Endothelial cell of umbilical vein (primary cell): Measurements from ENCODE around the gene NMNAT3. TPM values are rescaled to one million over a fixed set of nuclear protein-coding genes. Genes with fewer than 3 reads are reported as not detected.

Source experiments
- BruUV-seq: library from RNA; stranded (reverse); fragments of 400-500 nt; replicated peaks from 2 replicates; lab custom pipeline; 2021; lab: Mats Ljungman, UMichigan
- CTCF ChIA-PET: fragments of 300-600, 350-600 bp; sonication (Branson Sonifier 250); formaldehyde crosslinking; loops from one replicate; lab custom pipeline; 2021; ENCODE audit warnings: antibody characterized with exemption, inconsistent platforms; lab: Charles Lee
- POLR2A ChIA-PET: fragments of 300-600, 350-600 bp; sonication (Branson Sonifier 250); formaldehyde crosslinking; loops from one replicate; lab custom pipeline; 2021; ENCODE audit warnings: antibody characterized with exemption, inconsistent platforms; lab: Charles Lee
- DNase-seq: peaks from one replicate; pipeline ENCODE4 v3.0.0-alpha.2; 2011; ENCODE audit warnings: low read depth, low spot score
- FAIRE-seq: peaks from 2 replicates; lab custom pipeline; 2011; peaks lifted over from hg19 to GRCh38; lab: Jason Lieb, UNC
- H2AFZ ChIP-seq: 2 replicates; pipeline ENCODE4 v1.6.0; 2012; ENCODE audit warnings: low read depth, low read length, control low read depth, inconsistent platforms
- H3K27ac ChIP-seq: 2 replicates; pipeline ENCODE4 v1.5.1; 2011; ENCODE audit warnings: low read depth, mild to moderate bottlenecking, control low read depth, low read length, moderate library complexity; ENCODE audit not compliant: insufficient read depth
- H3K27me3 ChIP-seq, 2 experiments: 2 replicates each; pipeline versions ENCODE4 v1.6.0 to v1.6.1; 2011; ENCODE audit warnings: low read length in 2 of 2, mixed read lengths in 1 of 2; ENCODE audit not compliant: control insufficient read depth in 2 of 2, insufficient read depth in 2 of 2
- H3K36me3 ChIP-seq, 2 experiments: 2 replicates in 1 of 2; 3 replicates in 1 of 2; pipeline ENCODE4 v1.5.1; 2011; ENCODE audit warnings: low read length in 2 of 2, mild to moderate bottlenecking in 1 of 2, moderate library complexity in 1 of 2; ENCODE audit not compliant: control insufficient read depth in 2 of 2, insufficient read depth in 2 of 2; ENCODE audit errors: extremely low read depth in 1 of 2
- H3K4me1 ChIP-seq: 3 replicates; pipeline ENCODE4 v1.5.1; 2011; ENCODE audit warnings: mild to moderate bottlenecking, low read length; ENCODE audit not compliant: control insufficient read depth, insufficient read depth; ENCODE audit errors: extremely low read depth
- H3K4me2 ChIP-seq: 2 replicates; pipeline ENCODE4 v1.6.1; 2011; ENCODE audit warnings: low read length, control low read depth, mixed read lengths; ENCODE audit not compliant: insufficient read depth
- H3K4me3 ChIP-seq, 3 experiments: fragments of 200-600 bp in 1 of 3; sonication (generic), shearing (Covaris generic) in 1 of 3; replicated peaks in 1 of 3; 2 replicates each; pipeline ENCODE4 v1.5.1; 2011 to 2016; ENCODE audit warnings: control low read depth in 3 of 3, low read length in 3 of 3, mild to moderate bottlenecking in 2 of 3, inconsistent platforms in 1 of 3, low read depth in 1 of 3, moderate library complexity in 1 of 3; ENCODE audit not compliant: insufficient read depth in 1 of 3
- H3K79me2 ChIP-seq: 2 replicates; pipeline ENCODE4 v1.6.0; 2012; ENCODE audit warnings: low read length, inconsistent platforms; ENCODE audit not compliant: control insufficient read depth, insufficient read depth
- H3K9ac ChIP-seq: replicated peaks from 2 replicates; pipeline ENCODE3; 2011; ENCODE audit warnings: low read length, control low read depth; ENCODE audit not compliant: insufficient read depth; ENCODE audit errors: extremely low read depth
- H3K9me1 ChIP-seq: replicated peaks from 3 replicates; pipeline ENCODE4 v1.6.0; 2011; ENCODE audit warnings: mild to moderate bottlenecking, low read length; ENCODE audit not compliant: control insufficient read depth, insufficient read depth; ENCODE audit errors: extremely low read depth
- H3K9me3 ChIP-seq: replicated peaks from 2 replicates; pipeline ENCODE4 v1.5.1; 2012; ENCODE audit warnings: low read length, inconsistent platforms; ENCODE audit not compliant: control insufficient read depth, insufficient read depth
- H4K20me1 ChIP-seq: replicated peaks from 2 replicates; pipeline ENCODE3; 2011; ENCODE audit warnings: mild to moderate bottlenecking, low read length; ENCODE audit not compliant: control insufficient read depth, insufficient read depth; ENCODE audit errors: extremely low read depth
- CTCF ChIP-seq, 2 donors: IDR thresholded peaks; 1 replicate in 1 of 2; 2 replicates in 1 of 2; pipeline ENCODE4 v1.5.1; 2011; ENCODE audit warnings: low read length in 2 of 2, mild to moderate bottlenecking in 2 of 2, moderate library complexity in 2 of 2, control low read depth in 1 of 2, inconsistent platforms in 1 of 2, low read depth in 1 of 2; ENCODE audit not compliant: insufficient read depth in 1 of 2; ENCODE audit errors: extremely low read depth in 1 of 2
- EZH2 ChIP-seq: IDR thresholded peaks from 2 replicates; pipeline ENCODE4 v1.6.1; 2012; ENCODE audit warnings: borderline replicate concordance, low read depth, mild to moderate bottlenecking, moderate library complexity, low read length, inconsistent platforms; ENCODE audit not compliant: severe bottlenecking
- FOS ChIP-seq: IDR thresholded peaks from 2 replicates; pipeline ENCODE4 v1.6.1; 2011; ENCODE audit warnings: mild to moderate bottlenecking, low read length, moderate library complexity, borderline replicate concordance; ENCODE audit not compliant: insufficient read depth
- GATA2 ChIP-seq: IDR thresholded peaks from 2 replicates; pipeline ENCODE4 v1.7.0; 2011; ENCODE audit warnings: low read depth, mild to moderate bottlenecking, moderate library complexity, mixed read lengths, low read length; ENCODE audit not compliant: insufficient read length, insufficient read depth
- JUN ChIP-seq: IDR thresholded peaks from 2 replicates; pipeline ENCODE4 v1.6.1; 2011; ENCODE audit warnings: borderline replicate concordance, low read depth; ENCODE audit not compliant: insufficient read length, insufficient read depth
- MAX ChIP-seq: IDR thresholded peaks from 2 replicates; pipeline ENCODE4 v1.6.1; 2011; ENCODE audit not compliant: insufficient read depth, insufficient read length
- MYC ChIP-seq: IDR thresholded peaks from one replicate; pipeline ENCODE4 v1.6.1; 2011; ENCODE audit warnings: mild to moderate bottlenecking, low read depth, low read length
- POLR2A ChIP-seq: IDR thresholded peaks from 2 replicates; pipeline ENCODE4 v1.6.1; 2012; ENCODE audit warnings: low read depth, mild to moderate bottlenecking, control low read depth, low read length
- POLR2AphosphoS5 ChIP-seq: IDR thresholded peaks from 2 replicates; pipeline ENCODE4 v1.6.1; 2012; ENCODE audit warnings: low read depth, mild to moderate bottlenecking, control low read depth, low read length, moderate library complexity; ENCODE audit not compliant: insufficient read depth
- dilution Hi-C: fragments of 300-500 bp; cut with MboI; formaldehyde crosslinking; loops from one replicate; pipeline ENCODE4 v1.15.0; 2019; ENCODE audit warnings: low sequenced_read_pairs; ENCODE audit not compliant: extremely low pct_ligation_motif_present
- intact Hi-C: fragments of 100-400 bp; cut with micrococcal nuclease; formaldehyde crosslinking; loops from one replicate; pipeline ENCODE4 v1.10.0; 2022
- polyA plus RNA-seq, 4 experiments: library from polyadenylated mRNA; depleted of rRNA in 3 of 4; stranded (reverse) in 3 of 4; unstranded in 1 of 4; fragments of >200 nt; gene quantifications; 2 replicates each; pipeline versions ENCODE4 v1.2.1 to v1.2.3, GENCODE V29; 2011 to 2012; ENCODE audit warnings: missing spikeins in 1 of 4
- total RNA-seq: library from RNA; stranded (reverse); gene quantifications from 2 replicates; pipeline ENCODE4 v1.2.3, GENCODE V29; 2021

Gene NMNAT3
- total and polyA plus RNA-seq, 2 donors (not counting 3 experiments of a cell fraction or from before 2014, with no cell fraction given) = 0.59 to 0.60 TPM

DNA sequence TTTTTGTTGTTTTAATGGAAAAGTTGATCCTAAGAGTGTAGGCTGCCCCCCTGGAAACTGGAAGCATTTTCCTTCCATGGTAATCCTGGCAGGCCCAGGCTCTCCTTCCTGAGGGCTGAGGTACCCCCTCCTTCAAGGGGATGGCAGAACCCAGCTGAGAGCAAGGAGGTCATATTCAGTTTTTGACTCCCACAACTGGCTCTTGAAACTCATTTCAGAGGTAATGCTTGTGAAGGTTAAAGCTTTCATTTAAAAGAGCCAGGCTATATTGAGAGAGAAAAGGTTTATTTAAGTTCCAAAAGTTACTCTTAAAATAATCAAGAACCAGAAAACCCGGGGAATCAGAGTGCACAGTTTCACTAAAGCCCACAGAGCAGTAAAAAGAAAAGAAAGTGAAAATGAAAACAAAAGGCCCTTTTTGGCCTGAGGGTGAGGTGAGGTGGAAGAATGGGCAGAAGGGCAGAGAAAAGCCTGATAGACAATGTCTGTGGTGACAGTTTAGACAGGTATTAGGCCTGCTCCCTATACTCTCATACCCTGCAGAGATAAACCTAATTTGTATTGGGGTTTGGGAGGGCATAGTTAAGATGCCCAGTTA, 91.3 kb downstream of the NMNAT3 start:
- dilution Hi-C loops (no loop called here), intact Hi-C loops (no loop called here)
- H3K4me2 ChIP-seq = no peak overlapping the region
- no peak overlapping the region for H3K27ac ChIP-seq
- BruUV-seq = no TSS peak
- ChIA-PET POLR2A (no interaction called here), CTCF (no interaction called here)
- no peaks in the 10 kb centered on the region for H4K20me1 ChIP-seq
- no peak overlapping the region for H3K4me3 ChIP-seq
- no peaks in the 10 kb centered on the region for H3K9me3 ChIP-seq
- H3K4me1 ChIP-seq = no peaks in the 10 kb centered on the region
- FAIRE-seq (no peak), DNase-seq (no peak)
- H3K9ac ChIP-seq = no peak overlapping the region
- H3K9me1 ChIP-seq = no peaks in the 10 kb centered on the region
- no peak overlapping the region for H2AFZ ChIP-seq
- H3K27me3 ChIP-seq = no peaks in the 10 kb centered on the region
- TF ChIP-seq POLR2A (no peak), GATA2 (no peak), JUN (no peak), POLR2AphosphoS5 (no peak), EZH2 (no peak)
- no peaks in the 10 kb centered on the region for H3K79me2 ChIP-seq
- no peaks in the 10 kb centered on the region for H3K36me3 ChIP-seq

- DNase-seq = no peak
- Histone ChIP-seq H3K79me2 (no peaks in the 10 kb centered on the region), H4K20me1 (no peaks in the 10 kb centered on the region), H3K27ac (no peak overlapping the region), H3K9ac (no peak overlapping the region), H2AFZ (no peak overlapping the region), H3K9me1 (no peaks in the 10 kb centered on the region), H3K4me1 (no peaks in the 10 kb centered on the region), H3K36me3 (no peaks in the 10 kb centered on the region), H3K9me3 (no peaks in the 10 kb centered on the region), H3K4me2 (no peak overlapping the region), H3K27me3 (no peaks in the 10 kb centered on the region), H3K4me3 (no peak overlapping the region)
- dilution Hi-C loops = no loop called here
- POLR2A ChIA-PET = no interaction called here
- no peak for FAIRE-seq
- CTCF ChIA-PET = no interaction called here
- intact Hi-C loops = no loop called here
- no peak for TF ChIP-seq JUN
- TF ChIP-seq EZH2 = no peak
- no peak for TF ChIP-seq POLR2AphosphoS5
- TF ChIP-seq MAX = no peak
- no peak for TF ChIP-seq POLR2A
- TF ChIP-seq MYC = no peak
- no peak for TF ChIP-seq FOS
- no peak for TF ChIP-seq GATA2
- no peak for TF ChIP-seq CTCF (IDR thresholded peaks at IDR 0.05; ENCODE audit: extremely low read depth in 1 of 2, insufficient read depth in 1 of 2, low read depth in 1 of 2, low read length in 2 of 2)
- no TSS peak for BruUV-seq
These were observed 92.0 kb downstream of the NMNAT3 start for GRCh38 chr3:139585820-139586219.
